Liver (tissue), 9 donors: ENCODE results near the gene FBLL1. TPM values are rescaled to one million over a fixed set of nuclear protein-coding genes. Genes with fewer than 3 reads are reported as not detected.

ENCODE experiments used
- DNase-seq: peaks from one replicate; pipeline ENCODE4 v3.0.0-alpha.2; 2017; ENCODE audit warnings: low spot score
- H3K27ac ChIP-seq, 2 donors: one replicate each; pipeline ENCODE4 v1.7.0; 2013; ENCODE audit warnings: inconsistent platforms in 2 of 2, low read length in 2 of 2, control low read depth in 1 of 2, low read depth in 1 of 2, mild to moderate bottlenecking in 1 of 2
- H3K27me3 ChIP-seq, 4 donors: one replicate each; pipeline versions ENCODE4 v1.6.1 to v1.7.0; 2013; ENCODE audit warnings: low read length in 3 of 4, inconsistent platforms in 1 of 4, mild to moderate bottlenecking in 1 of 4, moderate library complexity in 1 of 4; ENCODE audit not compliant: control insufficient read depth in 4 of 4, insufficient read depth in 4 of 4
- H3K36me3 ChIP-seq, 4 donors: one replicate each; pipeline versions ENCODE4 v1.6.1 to v1.7.0; 2013; ENCODE audit warnings: low read length in 3 of 4, mild to moderate bottlenecking in 3 of 4, low read depth in 1 of 4, moderate library complexity in 1 of 4; ENCODE audit not compliant: control insufficient read depth in 4 of 4, insufficient read depth in 3 of 4
- H3K4me1 ChIP-seq, 4 donors: one replicate each; pipeline versions ENCODE4 v1.6.1 to v1.7.0; 2013; ENCODE audit warnings: low read length in 3 of 4, mild to moderate bottlenecking in 3 of 4, moderate library complexity in 1 of 4; ENCODE audit not compliant: control insufficient read depth in 4 of 4, insufficient read depth in 4 of 4
- H3K4me3 ChIP-seq, 3 donors: one replicate each; pipeline versions ENCODE4 v1.6.1 to v1.7.0; 2013; ENCODE audit warnings: low read length in 3 of 3, control low read depth in 1 of 3, low read depth in 1 of 3, mild to moderate bottlenecking in 1 of 3
- H3K9ac ChIP-seq, 2 donors: one replicate each; pipeline ENCODE4 v1.7.0; 2013; ENCODE audit warnings: low read length in 2 of 2, mild to moderate bottlenecking in 2 of 2, moderate library complexity in 2 of 2, control low read depth in 1 of 2, low read depth in 1 of 2
- H3K9me3 ChIP-seq, 4 donors: one replicate each; pipeline versions ENCODE4 v1.6.1 to v1.7.0; 2013; ENCODE audit warnings: low read length in 3 of 4; ENCODE audit not compliant: control insufficient read depth in 4 of 4
- ATF3 ChIP-seq: IDR thresholded peaks from 2 replicates; pipeline ENCODE4 v1.6.1; 2016; ENCODE audit warnings: antibody characterized with exemption
- CTCF ChIP-seq: fragments of 150-350 bp; IDR thresholded peaks from 2 replicates; pipeline ENCODE4 v1.5.1; 2017; ENCODE audit warnings: improper control_type of control experiment, low read depth, low read length; ENCODE audit not compliant: missing input control
- EGR1 ChIP-seq, 2 donors: IDR thresholded peaks; 2 replicates each; pipeline ENCODE4 v1.6.1; 2016 to 2018; ENCODE audit warnings: antibody characterized with exemption in 2 of 2, low read depth in 2 of 2
- FOXA2 ChIP-seq: IDR thresholded peaks from 2 replicates; pipeline ENCODE4 v1.6.1; 2016; ENCODE audit warnings: antibody characterized with exemption
- HNF4A ChIP-seq, 2 donors: conservative IDR thresholded peaks; 2 replicates each; pipeline ENCODE4 v1.6.1; 2016; ENCODE audit warnings: antibody characterized with exemption in 2 of 2, mild to moderate bottlenecking in 2 of 2
- HNF4G ChIP-seq: IDR thresholded peaks from 2 replicates; pipeline ENCODE4 v1.6.1; 2016; ENCODE audit warnings: antibody characterized with exemption
- JUND ChIP-seq, 2 donors: IDR thresholded peaks; 2 replicates each; pipeline ENCODE4 v1.6.1; 2016; ENCODE audit warnings: antibody characterized with exemption in 2 of 2
- MAX ChIP-seq: IDR thresholded peaks from 2 replicates; pipeline ENCODE4 v1.6.1; 2016; ENCODE audit warnings: antibody characterized with exemption
- NR2F2 ChIP-seq: IDR thresholded peaks from 2 replicates; pipeline ENCODE4 v1.6.1; 2016; ENCODE audit warnings: antibody characterized with exemption
- RAD21 ChIP-seq, 2 donors: IDR thresholded peaks; 2 replicates each; pipeline ENCODE4 v1.6.1; 2016; ENCODE audit warnings: antibody characterized with exemption in 2 of 2, mild to moderate bottlenecking in 2 of 2
- REST ChIP-seq: IDR thresholded peaks from 2 replicates; pipeline ENCODE4 v1.6.1; 2016; ENCODE audit warnings: antibody characterized with exemption, mild to moderate bottlenecking
- RXRA ChIP-seq, 2 donors: IDR thresholded peaks; 2 replicates each; pipeline ENCODE4 v1.6.1; 2017 to 2018; ENCODE audit warnings: antibody characterized with exemption in 2 of 2, mild to moderate bottlenecking in 1 of 2
- SP1 ChIP-seq: IDR thresholded peaks from 2 replicates; pipeline ENCODE4 v1.6.1; 2018; ENCODE audit warnings: antibody characterized with exemption, mild to moderate bottlenecking
- TAF1 ChIP-seq: conservative IDR thresholded peaks from 2 replicates; pipeline ENCODE4 v1.6.1; 2016; ENCODE audit warnings: antibody characterized with exemption, mild to moderate bottlenecking
- YY1 ChIP-seq: IDR thresholded peaks from 2 replicates; pipeline ENCODE4 v1.6.1; 2016; ENCODE audit warnings: antibody characterized with exemption, mild to moderate bottlenecking
- ZBTB33 ChIP-seq: IDR thresholded peaks from 2 replicates; pipeline ENCODE4 v1.6.1; 2016; ENCODE audit warnings: antibody characterized with exemption
- WGBS: extraction: QIAGEN DNeasy Blood & Tissue Kit; methylation state at CpG from one replicate; pipeline ENCODE4 v1.1.7; 2013; 5-methylcytosine and 5-hydroxymethylcytosine counted together
- polyA plus RNA-seq, 2 donors: library from polyadenylated mRNA; stranded (reverse) in 1 of 2; unstranded in 1 of 2; fragments of 200-250 nt in 1 of 2; fragments of >200 nt in 1 of 2; fragmentation: Nextera tagmentation in 1 of 2; extraction: Ambion mirVana in 1 of 2; gene quantifications; one replicate each; pipeline versions ENCODE4 v1.2.1 to v1.2.3, GENCODE V29; 2013 to 2015
- total RNA-seq, 2 donors: library from RNA; depleted of rRNA; stranded (reverse); fragments of >200 nt; gene quantifications; one replicate each; pipeline ENCODE4 v1.2.3, GENCODE V29; 2014
- donor health status: healthy.
- donor health status: healthy.
- donor health status: healthy.
- donor health status: healthy.
- donor health status: healthy.

FBLL1 gene
- total and polyA plus RNA-seq, 4 donors: 0.05 to 0.42 (median 0.17) TPM; not detected in 1

- Histone ChIP-seq H3K9me3 (no peaks in the 10 kb centered on the region), H3K36me3 (no peaks in the 10 kb centered on the region), H3K4me3 (no peak overlapping the region), H3K27ac (no peak overlapping the region), H3K4me1 (peaks cover 0 to 4% (median 0%) of the 10 kb centered on the region in 4 donors), H3K9ac (no peak overlapping the region), H3K27me3 (no peaks in the 10 kb centered on the region)
- no peak for DNase-seq
- no peak for TF ChIP-seq NR2F2
- TF ChIP-seq TAF1: no peak
- no peak for TF ChIP-seq JUND (IDR thresholded peaks at IDR 0.05)
- TF ChIP-seq YY1: no peak
- TF ChIP-seq MAX: no peak
- no peak for TF ChIP-seq HNF4G
- no peak for TF ChIP-seq ATF3
- TF ChIP-seq CTCF: no peak
- TF ChIP-seq FOXA2: no peak
- WGBS: 53% methylated on average over 4 of the region's 4 CpGs
Measured at GRCh38 chr5:168481330-168481788, 47.7 kb upstream of the FBLL1 start.

- 65% methylated on average over 5 of the region's 5 CpGs for whole genome bisulfite sequencing
- no peak for DNase-seq
- TF ChIP-seq ZBTB33 (no peak), RAD21 (IDR thresholded peaks at IDR 0.05) (no peak), REST (no peak), RXRA (IDR thresholded peaks at IDR 0.05) (no peak), HNF4G (no peak), JUND (IDR thresholded peaks at IDR 0.05) (no peak), FOXA2 (no peak), EGR1 (IDR thresholded peaks at IDR 0.05; ENCODE audit: low read depth in 2 of 2) (no peak), TAF1 (no peak), MAX (no peak), SP1 (no peak), NR2F2 (no peak), HNF4A (conservative IDR thresholded peaks at IDR 0.05) (no peak), YY1 (no peak), CTCF (no peak)
- Histone ChIP-seq H3K27me3 (no peaks in the 10 kb centered on the region), H3K27ac (no peak overlapping the region), H3K4me1 (peaks cover 0 to 7% (median 3%) of the 10 kb centered on the region in 4 donors), H3K36me3 (no peaks in the 10 kb centered on the region), H3K9me3 (no peaks in the 10 kb centered on the region), H3K4me3 (no peak overlapping the region), H3K9ac (no peak overlapping the region)
Measured at GRCh38 chr5:168482361-168482760, 46.7 kb upstream of the FBLL1 start.
